Endometrial microvascular endothelial cells (primary cell): Measurements from ENCODE around the gene TMEM134. TPM values are rescaled to one million over a fixed set of nuclear protein-coding genes. Genes with fewer than 3 reads are reported as not detected.

Experiments
- in situ Hi-C: cut with HindIII; loops from 2 replicates; pipeline ENCODE4 v1.10.0; 2017; ENCODE audit warnings: low sequenced_read_pairs, low pct_unique_long_range_greater_than_20kb; ENCODE audit errors: inconsistent ontology term
- total RNA-seq: library from RNA; depleted of rRNA; stranded (reverse); fragments of >200 nt; gene quantifications from one replicate; pipeline ENCODE4 v1.2.3, GENCODE V29; 2015; ENCODE audit errors: inconsistent ontology term

The TMEM134 gene
- total RNA-seq, 1 donor from 2014 or later = 39.0 TPM

DNA sequence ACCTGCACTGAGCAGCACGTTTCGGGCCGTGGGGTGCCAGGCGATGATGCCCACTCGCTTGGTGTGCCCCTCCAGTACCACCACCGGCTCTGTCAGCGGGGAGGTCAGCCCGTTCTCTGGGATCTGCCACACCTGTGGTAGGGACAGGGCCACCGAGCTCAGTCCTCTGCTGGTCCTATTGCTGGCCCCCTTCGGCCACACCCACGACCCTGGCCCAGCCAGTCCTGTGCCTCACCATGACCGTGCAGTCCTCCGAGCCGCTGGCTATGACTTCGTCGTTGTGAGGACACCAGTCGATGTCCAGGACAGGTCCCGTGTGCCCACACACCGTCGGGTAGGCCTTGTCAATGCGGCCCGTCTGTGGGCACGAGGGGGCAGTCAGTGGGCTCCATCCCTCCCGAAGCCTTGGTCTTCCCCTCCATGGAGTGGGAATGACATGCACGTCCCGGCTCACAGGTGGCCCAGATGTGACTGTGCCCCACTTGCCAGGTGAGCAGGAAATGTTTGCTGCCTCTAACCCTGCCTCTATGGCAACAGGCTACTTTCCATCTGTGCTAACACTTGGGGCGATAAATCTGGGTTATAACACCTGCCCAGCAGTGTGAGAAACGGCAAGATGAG lies 27.2 kb downstream of the TMEM134 start:
- in situ Hi-C loops = no loop called here

DNA sequence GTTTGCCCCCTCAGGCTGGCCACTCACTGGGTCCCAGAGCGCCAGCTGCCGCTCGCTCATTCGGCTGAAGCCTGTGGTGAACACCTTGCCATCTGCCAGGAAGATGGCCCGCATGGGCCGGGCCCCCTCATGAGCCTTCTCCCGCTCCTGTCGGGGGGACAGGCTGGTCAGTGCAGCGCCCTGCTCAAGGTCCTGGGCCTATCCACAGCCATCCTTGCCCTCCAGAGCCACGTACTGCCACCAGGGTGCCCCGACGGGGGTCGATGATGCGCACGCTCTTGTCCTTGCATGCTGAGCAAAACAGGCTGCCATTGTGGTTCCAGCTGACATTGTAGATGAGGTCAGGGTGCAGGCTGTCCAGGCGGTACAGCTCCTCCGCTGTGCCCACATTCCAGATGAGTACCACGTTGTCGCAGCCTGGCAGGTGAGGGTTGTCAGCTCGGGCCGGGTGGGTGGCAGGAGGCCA lies 27.9 kb downstream of the TMEM134 start:
- in situ Hi-C loops = no loop called here

DNA sequence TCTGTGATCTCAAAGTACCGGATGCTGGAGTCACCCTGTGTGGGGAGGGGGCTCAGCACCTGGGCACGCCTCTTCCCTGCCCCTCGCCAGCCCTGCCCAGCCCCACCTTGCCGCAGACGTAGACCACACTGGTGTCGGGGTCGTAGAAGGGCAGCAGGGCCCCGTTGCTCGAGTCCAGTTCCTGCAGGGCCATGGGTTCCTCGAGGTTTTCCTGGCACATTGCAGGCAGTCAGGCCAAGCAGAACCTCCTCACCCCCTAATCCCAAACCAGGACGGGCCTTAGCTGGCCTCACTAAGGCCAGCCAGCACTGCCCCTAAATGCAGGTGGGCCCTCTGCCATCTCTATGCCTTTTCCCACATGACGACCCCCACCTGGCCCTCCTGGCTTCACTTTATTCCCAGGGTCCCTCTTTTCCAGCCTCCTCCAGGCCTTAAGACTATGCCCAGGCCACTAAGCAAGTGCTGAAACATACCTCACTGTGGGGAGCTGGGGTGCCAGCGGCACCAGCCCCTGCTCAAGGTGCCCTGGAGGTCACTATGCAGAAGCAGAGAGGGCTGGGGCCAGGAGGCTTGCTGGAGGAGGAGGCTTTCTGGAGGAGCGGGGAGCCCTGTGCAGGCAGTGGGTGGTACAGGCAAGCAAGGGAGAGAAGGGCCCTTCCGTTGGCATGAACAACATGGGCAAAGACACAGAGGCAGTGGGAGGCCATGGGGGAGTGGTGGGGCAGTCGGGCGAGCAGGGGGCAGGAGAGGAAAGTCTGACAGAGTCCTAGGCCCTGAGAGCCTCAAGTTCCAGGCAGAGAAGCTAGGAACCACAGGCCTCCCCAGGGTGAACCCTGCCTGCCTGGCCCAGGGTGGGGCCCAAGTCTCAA lies 28.6 kb downstream of the TMEM134 start:
- in situ Hi-C loops = no loop called here

DNA sequence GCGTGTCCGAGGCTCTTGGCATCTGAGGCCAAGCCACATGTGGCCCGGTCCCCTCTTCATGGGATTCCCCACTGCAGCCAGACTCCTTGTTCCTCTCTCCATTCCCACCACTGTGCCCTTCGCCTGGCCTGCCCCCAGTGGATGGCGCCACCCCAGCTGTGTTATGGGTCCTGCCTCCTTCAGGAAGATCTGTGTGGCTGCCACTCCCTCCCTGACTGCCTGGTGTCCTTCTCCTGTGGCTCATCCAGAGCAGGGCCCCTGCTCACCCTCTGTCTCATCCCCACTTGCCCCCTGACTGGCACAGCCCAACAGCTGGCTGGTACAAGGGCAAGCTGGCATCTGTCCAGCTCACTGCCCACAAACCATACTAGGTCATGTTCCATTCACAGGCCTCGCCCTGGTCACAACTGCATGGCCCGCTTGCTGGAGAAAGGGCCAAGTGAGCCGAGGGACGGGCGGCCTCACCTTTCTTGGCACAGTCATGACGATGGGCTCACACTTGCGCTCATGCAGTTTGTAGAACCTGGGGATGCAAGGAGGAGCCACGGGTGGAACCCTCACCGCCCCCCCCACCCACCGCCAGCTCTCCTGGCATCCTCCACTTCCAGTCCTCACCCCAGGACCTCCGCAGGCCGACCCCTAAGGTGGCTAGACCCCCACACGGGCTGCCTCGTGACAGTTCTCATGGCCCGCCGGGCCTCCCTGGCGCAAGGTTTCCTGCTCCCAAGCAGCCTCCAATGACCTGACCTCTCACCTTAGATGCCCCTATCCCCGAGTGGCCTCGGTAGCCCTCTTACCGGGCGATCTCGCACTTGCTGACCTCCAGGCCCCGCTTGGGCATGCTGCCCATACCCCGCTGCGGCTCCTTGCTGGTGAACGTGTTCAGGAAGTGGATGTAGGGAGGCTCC lies 29.5 kb downstream of the TMEM134 start:
- in situ Hi-C loops = no loop called here

DNA sequence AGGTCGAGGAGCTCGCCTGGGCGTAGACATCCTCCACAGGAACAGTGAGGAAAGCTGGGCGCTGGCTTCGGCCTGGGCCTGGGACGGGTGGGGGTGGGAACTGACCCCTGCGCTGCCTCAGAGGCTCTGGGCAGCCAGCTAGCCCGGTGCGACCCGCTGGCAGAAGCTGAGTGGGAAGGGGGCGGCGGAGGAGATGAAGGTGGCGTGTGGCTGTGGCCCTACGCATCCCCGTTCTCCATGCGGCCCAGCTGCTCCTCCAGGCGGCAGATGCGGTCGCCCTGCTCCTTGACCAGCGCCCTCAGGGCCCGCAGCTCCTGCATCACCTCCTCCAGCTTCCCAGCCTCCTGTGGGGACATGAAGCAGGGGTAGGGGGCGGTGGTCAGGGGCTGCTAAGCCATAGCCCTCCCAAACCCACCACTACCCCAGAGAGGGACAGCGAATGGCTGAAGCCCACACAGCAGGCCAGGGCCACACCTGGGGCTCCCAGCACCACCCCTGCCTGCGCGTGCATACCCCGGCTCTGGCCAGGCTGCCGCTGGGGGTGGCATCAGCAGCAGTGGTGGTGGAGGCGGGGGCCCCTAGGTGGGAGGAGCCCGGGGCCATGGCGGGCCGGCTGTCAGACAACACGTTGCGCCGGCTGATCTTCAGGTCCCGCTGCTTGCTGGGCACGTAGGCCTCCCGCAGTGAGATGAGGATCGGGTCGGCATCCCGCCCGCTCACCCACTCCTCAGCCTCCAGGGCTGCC lies 30.7 kb downstream of the TMEM134 start:
- in situ Hi-C loops = no loop called here

DNA sequence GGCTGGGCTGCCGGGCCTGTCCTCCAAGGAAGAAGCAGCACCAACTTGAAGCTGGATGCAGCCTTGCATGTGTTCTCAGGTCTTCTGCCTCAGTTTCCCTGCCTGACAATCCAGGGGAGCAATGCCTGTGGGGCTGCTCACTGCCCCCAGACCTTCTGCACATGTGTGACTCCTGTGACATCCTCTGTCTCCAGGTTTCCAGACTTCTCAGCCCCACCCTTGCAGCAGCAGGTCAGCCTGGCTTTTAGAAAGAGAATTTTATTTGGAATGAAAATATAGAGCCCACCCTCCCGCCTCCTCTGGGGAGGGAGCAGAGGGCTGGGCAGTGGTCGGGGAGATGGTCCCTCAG lies 31.3 kb downstream of the TMEM134 start:
- in situ Hi-C loops = no loop called here

DNA sequence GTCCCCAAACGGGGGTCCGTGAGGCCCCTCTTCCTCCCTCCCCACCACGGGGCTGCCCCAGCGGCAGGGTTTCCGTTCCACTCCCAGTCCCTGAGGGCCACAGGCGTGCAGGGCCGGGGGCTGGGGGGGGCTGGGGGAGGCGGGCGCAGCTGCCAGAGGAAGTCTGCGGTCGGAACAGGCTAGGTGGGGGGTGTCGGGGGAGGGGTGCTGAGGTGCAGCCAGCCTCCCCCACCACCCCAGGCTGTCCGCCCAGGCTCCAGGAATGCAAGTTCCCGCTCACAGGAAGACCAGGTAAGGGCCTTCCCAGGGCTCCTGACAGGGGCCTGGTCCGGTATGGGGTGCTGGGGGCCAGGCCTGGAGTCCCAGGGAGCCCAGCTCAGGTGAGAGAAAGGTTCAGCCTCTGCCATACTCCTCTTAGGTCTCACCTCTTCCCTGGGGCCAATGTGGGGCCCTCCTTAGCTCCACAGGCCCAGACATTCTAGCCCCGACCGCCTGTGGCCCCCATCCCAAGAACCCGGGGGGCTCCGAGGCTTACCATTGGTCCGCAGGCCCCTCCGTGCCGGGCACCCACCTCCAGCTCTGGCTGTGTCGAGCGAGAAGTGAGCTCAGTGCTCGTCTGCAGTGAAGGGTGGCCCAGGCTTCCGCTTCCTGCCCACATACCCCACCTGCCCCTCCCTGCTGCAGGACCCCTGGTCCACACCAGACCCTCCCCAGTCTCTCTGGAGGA lies 31.8 kb downstream of the TMEM134 start, which contains the start of gene PTPRCAP:
PTPRCAP (minus strand) TSS at position 601 of the 727 bp plus-strand sequence; CDS start at position 538, 63 bp downstream.
- in situ Hi-C loops = no loop called here

DNA sequence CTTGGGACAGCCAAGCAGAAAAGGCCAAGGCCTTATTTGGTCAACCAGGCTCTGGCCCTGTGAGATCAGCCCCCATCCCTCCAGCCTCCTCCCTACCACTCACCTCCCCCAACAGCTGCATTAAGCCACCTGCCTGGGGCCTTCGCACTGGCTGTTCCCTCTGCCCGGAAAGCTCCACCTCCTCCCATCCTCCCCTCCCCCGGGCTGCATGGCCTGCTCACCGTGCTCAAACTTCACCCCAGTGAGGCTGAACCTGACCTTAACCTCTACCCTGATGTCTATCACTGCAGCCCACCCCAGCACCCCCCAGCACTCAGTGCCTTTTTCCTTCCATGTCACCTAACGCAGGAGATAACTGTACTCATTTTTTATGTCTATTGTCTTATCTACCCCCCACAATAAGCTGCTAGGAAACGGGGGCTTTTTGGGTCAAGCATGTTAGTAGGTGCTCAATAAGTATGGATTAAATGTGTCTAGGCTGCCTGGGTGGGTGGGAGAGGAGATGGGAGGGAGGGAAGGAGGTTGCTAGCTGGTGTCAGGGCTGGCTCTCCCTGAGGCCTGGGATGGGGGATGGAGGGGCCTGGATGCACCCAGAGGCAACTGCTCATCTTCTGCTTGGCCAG lies 32.5 kb downstream of the TMEM134 start:
- in situ Hi-C loops = no loop called here

DNA sequence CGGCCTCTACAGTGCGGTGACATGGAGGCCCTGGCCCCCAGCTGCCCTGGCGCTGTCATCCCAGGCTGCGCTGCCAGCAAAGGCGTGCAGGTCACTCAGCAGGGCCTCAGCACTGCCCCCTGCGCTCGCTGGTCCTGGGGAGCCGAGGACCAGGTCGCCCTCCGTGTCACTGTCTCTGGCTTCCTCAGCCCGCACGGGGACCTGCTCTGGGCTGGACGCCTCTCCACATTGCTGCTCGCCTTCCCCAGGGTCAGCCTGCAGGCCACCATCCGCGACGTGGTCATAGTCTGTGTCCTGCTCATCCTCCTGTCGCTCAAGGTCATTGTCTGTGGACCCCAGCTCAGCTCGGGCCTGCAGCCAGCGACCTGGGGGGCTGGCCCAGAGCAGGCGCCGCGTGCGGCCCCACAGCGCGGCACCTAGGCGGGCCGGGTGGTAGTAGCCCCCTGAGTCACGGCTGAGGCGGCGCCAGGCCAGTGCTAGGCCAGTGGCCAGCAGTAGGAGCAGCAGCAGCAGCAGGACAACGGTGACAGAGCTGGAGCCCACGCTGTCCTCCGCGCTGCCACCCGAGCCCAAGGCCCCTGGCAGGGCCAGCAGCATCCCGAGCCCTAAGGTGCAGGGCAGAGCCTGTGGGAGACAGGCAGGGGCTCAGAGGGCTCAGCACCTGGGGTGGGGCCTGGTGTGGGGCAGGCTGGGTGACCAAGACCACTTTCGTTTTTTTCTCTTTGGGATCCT lies 33.2 kb downstream of the TMEM134 start:
- in situ Hi-C loops = no loop called here

DNA sequence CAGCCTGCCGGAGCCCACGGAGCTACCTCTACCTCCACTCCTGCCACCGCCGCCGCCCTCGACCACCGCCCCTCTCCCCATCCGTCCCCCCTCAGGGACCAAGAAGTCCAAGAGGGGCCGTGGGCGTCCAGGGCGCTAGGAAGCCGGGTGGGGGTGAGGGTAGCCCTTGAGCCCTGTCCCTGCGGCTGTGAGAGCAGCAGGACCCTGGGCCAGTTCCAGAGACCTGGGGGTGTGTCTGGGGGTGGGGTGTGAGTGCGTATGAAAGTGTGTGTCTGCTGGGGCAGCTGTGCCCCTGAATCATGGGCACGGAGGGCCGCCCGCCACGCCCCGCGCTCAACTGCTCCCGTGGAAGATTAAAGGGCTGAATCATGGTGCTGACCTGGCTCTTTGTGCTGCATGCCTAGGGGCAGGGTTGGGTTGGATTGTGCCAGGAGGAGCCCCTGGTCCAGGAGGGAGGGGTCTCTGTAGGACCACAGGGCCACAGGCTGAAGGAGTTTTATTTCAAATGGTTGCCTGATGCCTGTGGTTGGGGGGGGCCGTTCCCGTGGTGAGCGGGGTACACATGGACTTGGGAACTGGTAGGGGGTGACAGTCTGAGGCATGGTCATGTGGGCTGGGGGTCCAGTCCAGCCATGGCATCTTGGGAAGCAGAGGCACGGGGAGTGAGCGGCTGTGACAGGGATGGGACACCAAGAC lies 33.9 kb downstream of the TMEM134 start:
- in situ Hi-C loops = no loop called here

DNA sequence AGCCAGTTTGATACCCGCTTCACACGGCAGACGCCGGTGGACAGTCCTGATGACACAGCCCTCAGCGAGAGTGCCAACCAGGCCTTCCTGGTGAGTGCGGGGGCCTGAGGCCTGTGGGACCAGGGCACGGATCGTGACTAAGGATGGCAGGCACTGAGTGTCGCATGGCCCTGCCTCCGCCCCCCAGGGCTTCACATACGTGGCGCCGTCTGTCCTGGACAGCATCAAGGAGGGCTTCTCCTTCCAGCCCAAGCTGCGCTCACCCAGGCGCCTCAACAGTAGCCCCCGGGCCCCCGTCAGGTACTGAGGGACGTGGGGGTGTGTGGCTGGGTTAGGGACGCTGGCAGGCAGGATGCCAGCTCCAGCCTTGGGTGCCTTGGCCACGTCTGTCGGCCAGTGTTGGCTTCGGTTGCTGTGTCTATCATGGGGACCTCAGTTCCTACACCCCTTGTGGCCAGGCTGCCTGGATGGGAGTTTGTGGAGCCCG lies 34.6 kb downstream of the TMEM134 start:
- in situ Hi-C loops = no loop called here

DNA sequence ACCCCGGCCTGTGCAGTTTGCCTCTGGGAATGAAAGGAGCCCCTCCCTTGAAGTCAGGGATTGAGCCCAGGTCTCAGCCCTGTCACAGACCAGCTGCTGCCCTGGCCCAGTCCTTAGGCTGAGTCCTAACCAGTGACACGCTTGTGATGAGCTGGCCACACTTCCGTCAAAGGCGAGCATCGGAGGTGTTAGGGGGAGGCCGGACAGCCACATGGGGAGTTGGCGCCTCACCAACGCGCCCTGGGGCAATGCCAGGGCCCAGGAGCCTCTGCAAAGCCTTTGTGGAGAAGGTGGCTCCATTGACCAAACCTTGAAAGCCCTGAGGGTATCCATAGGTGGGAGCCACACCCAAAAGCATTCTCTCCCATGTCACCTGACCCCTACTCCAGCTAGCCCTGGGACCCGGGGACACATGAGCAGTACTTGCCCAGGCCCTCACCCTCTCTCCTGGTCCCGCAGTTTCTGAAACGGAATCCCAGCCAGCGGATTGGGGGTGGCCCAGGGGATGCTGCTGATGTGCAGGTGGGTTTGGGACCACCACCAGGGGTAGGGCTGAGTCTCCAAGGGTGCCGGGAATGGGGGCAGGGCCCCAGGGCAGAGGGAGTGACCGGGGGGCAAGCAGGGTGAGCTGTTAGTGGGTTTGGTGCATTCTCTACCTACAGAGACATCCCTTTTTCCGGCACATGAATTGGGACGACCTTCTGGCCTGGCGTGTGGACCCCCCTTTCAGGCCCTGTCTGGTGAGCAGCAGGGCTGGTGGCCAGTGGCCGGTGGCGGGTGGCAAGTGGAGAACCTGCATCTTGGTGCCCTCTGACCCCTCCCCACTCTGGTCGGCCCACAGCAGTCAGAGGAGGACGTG lies 35.3 kb downstream of the TMEM134 start:
- in situ Hi-C loops = no loop called here

DNA sequence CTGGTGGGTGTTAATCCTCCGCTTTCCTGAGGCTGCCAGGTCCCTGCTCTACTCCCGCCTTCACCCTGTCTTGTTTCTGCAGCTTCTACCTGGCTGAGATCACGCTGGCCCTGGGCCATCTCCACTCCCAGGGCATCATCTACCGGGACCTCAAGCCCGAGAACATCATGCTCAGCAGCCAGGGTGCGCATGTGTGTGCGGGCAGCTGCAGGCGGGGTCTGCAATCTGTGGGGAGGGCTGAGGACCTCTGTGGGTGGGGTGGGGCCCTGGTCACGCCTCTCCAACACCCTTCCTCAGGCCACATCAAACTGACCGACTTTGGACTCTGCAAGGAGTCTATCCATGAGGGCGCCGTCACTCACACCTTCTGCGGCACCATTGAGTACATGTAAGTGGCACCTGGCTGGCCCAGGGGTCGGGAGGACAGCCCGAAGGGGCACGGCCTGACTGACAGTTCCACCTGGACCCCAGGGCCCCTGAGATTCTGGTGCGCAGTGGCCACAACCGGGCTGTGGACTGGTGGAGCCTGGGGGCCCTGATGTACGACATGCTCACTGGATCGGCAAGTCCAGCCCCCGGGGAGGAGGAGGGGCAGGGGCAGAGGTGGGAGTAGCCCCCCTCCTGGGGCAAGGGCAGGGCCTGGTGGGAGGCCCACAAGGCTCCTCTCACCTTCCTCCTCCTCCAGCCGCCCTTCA lies 36.2 kb downstream of the TMEM134 start:
- in situ Hi-C loops = no loop called here

DNA sequence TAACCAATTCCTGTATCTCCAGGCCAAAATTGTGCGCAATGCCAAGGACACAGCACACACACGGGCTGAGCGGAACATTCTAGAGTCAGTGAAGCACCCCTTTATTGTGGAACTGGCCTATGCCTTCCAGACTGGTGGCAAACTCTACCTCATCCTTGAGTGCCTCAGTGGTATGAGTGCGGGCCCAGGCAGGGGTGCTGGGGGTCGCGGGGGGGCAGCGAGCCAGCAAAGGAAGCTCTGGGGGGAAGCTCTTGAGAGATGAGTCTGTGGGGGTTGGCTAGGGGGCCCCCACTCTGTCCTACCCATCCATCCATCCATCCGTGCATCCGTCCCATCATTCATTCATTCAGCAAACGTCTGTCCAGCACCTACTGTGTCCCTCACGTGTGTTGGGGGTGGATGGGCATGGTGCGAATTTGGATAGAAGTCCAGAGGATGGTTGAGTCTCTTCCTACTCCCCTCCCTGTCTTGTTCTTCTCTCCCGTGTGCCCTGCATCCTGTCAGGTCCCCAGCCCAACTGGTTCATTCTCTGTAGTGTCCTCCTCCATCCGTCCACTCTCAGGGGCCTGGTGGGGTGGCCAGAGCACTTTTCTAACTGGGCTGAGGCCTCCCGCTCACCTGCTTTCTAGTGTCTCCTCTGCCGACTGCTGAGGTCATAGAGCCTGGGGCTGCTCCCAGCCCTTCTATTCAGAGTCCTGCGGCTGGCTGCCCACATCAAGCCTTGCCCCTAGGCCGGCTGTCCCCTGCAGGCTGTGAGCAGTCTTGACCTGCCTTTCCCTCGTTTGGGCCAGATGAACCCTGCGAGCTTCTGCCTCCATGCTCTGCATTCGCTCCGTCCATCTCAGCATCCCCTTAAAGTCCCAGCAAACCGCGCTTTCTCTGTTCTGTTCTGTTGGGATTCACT lies 37.5 kb downstream of the TMEM134 start:
- in situ Hi-C loops = no loop called here
